Activated T-cell treated with anti-CD3 and anti-CD28 coated beads for 48 hours (primary cell): ENCODE data around the gene SLC25A19.

Experiments
- DNase-seq: peaks from one replicate; pipeline ENCODE4 v3.0.0-alpha.2; 2020; ENCODE audit warnings: low read depth

Gene SLC25A19

GRCh38 chr17:75289115-75289831, at the start of gene SLC25A19:
Gene SLC25A19 (minus strand): TSS chr17:75289433. CDS start chr17:75286764, 2,669 bp downstream.
- peak; percentile 95 for DNase-seq

GRCh38 chr17:75338335-75338734, 49.1 kb upstream of the SLC25A19 start:
- DNase-seq, result no peak

DNA sequence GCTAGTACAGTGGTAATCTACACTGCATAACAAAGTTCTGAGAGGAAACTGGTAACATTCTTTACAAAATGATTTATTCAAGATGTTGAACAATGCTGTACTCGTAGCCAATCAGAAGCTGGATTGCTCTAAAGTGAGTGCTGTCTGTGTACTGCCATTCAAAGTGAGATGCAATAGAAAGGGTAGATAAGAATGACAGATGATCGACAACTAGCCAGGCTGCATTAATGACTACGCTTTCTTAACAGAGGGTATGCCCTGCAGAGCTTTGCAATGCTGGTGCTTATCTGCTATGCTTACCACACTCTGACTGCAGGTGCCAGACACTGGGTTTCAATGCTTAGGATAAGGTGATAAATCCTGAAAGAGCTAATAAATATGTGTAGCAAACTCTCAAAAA, 46.1 kb upstream of the SLC25A19 start:
- no peak for DNase-seq

DNA sequence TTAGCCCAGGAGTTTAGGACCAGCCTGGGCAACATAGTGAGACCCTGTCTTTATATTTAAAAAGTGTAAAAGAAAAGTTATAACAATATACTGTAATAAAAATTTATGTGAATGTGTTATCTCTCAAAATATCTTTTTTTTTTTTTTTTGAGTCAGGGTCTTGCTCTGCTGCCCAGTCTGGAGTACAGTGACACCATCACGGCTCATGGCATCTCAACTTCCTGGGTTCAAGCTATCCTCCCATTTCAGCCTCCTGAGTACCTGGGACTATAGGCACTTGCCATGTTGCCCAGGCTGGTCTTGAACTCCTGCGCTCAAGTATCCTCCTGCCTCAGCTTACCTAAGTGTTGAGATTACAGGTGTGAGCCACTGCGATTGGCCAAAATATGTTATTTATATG, 45.5 kb upstream of the SLC25A19 start:
- no peak for DNase-seq

- DNase-seq, result no peak
Observed at GRCh38 chr17:75331671-75332070, 42.4 kb upstream of the SLC25A19 start.

DNA sequence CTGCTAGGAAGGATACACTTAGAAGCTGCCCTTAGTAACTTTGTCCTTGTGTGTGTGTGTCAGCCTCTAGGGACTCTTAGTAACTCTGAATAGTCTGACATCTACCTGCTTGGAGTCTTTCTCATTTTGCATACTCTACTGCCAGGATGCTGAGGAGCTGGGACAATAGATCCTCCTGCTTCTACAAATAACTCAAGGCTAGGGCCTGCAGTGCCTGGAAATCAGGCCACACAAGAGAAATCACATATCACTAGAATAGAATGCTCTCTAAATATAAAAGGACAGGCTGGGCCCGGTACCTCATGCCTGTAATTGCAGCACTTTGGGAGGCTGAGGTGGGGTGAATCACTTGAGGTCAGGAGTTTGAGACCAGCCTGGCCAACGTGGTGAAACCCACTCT, 38.5 kb upstream of the SLC25A19 start:
- DNase-seq, result no peak

DNA sequence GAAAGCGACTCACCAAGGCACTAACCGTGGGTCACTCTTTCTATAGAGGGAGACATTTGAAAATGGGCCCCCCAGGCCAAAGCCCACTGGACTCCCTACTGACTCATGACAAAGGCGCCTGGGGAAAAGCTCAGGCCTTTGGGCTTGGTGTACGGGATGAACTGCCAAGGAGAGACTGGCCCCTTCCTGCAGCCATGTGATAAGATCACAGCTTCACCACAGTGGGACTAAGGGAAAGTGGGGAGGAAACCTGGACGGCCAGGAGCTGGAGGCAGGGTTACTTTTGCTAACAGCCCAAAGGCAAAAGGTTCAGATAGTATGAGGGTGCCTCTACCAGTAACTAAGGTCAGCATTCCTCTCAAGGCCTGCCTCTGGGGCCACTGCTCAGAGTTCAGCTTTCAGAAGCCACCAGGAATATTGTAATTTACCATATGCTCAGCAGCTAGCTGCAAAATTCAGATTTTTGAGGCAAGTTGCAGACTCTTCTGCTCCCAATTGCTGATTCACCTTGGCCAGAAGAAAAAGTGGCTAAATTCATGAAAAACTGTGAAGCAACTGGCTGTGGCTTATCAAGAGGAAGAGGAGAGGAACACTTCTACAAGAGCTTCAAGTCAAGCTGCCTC, 37.1 kb upstream of the SLC25A19 start:
- DNase-seq, result no peak

DNA sequence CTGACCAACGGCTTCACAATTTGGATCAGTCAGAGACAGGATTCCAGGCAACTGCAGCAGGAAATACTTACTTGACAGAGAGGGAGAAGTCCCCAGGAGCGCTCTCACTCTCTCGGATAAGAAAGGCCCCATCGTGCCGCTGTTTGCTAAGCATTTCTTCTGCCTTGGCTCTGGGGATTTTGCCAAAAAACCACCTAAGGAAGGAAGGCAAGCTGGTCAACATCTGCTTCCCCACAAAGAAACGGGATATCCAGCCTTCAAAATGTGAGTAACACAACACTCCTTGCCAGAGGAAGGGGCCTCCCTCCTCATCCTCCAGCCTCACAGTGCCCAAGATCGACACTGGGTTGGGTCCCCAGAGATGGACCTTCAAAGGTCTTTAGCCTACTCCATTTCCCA, 36.6 kb upstream of the SLC25A19 start:
- no peak for DNase-seq

- DNase-seq, result no peak
Observed at GRCh38 chr17:75325348-75325747, 36.1 kb upstream of the SLC25A19 start.

- no peak for DNase-seq
Observed at GRCh38 chr17:75321506-75321905, 32.3 kb upstream of the SLC25A19 start.

- DNase-seq, result no peak
Observed at GRCh38 chr17:75319904-75320691, 30.9 kb upstream of the SLC25A19 start.

DNA sequence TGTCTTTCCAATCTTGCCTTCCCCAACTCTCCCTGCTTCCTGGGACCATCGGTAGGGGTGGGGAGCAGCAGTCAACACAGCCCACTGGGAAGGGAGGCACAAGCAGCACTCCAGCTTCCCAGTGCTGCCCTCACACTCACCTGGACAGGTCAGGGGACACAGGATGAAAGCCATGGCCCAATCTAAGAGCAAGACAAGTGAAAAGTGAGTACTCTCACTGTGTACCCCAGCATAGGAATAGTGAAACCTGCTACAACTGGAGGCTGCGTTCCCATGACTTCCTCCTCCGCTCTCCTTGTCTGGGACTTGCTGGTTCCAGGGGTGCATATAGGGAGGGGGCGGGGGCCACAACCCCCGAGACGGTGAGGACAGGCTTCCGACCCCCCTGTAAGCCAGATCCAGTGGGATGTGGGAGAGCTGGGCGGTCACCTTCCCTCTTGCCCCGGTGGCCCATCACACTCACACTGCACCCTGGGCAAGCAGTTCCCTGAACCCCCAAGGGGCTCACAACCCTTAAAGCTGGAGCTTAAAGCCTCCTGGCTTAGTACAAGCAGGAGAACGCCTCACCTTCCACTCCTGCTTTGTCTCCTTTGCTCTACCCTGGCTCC, 29.5 kb upstream of the SLC25A19 start:
- no peak for DNase-seq

DNA sequence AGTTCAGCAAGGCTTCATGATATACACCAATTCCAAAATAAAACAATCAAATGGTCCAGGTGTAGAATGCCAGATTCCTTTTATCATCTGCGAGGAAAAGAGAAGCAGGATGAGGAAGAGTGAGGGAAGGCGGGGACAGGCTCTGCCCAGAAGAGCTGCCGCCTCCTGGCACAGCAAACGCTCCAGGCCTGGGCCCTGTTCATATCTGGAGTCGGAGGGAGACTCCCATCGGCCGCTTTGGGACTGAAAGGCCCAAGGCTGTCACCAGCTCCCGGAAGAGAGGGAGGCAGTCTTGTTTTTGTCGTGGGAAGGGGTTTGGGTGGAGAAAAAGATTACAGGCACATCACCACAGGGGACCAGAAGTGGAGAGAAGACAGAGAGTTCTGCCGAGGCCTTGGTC, 29.0 kb upstream of the SLC25A19 start:
- DNase-seq, result no peak

DNA sequence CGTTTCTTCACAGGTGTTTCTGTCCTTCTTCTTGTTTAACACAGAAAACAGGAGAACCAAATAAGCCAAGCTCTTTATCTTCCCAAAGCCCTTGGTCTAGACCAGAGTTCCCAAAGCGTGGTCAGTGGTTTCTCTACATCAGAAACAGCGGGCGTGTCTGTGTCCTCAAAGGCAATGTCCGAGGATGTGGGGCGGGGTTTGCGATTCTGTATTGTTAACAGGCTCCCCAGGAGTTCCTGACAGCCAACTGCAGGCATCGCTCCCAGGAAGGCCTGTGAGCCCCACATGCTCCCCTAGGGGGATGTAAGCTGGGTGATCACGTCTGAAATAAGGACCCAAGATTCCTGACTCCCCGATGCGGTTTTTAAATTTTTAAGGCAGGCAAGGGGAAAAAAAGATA, 28.4 kb upstream of the SLC25A19 start:
- no peak for DNase-seq

DNA sequence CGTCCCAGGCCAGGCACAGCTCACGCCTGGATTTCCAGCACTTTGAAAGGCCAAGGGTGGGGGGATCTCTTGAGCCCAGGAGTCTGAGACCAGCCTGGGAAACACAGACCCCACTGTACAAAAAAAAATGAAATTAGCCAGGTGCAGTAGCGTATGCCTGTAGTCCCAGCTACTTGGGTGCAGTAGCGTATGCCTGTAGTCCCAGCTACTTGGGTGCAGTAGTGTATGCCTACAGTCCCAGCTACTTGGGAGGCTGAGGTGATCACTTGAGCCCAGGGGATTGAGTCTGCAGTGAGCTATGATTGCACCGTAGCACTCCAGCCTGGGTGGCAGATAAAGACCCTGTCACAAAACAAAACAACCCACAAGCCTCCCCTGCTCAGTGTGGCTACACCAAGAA, 27.0 kb upstream of the SLC25A19 start:
- no peak for DNase-seq

DNA sequence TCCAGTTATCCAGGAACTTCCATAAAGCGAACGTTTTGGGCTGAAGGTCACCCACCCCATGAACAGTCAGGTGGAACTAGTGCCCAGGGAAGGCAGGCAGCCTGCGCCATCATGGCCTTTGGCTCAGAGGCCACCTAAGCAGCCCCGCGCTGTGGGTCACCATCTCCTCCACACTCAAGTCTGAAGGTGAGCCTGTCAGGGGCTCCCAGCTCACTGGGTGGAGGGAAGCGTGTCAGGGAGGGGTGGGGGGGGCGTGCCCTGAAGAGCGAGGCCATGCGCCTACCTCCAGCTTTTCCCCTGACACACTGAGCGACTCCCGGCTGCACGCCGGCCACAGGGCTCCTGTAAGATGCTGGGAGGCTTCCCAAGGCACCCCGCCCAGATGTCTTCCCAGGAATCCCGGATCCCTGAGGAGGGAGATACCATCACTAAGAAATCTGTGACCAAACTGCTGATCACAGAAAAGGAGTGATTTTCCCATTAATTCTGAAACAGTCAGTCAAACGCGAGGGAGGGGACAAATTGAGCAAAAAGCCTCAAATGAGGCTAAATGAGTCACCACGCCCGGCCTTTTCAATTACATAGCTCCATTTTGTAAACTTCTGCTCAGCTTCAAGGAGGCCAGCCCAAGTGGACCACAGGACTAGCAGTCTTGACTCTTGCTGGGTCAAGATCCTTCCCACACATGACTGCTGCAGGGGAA, 26.5 kb upstream of the SLC25A19 start:
- no peak for DNase-seq

DNA sequence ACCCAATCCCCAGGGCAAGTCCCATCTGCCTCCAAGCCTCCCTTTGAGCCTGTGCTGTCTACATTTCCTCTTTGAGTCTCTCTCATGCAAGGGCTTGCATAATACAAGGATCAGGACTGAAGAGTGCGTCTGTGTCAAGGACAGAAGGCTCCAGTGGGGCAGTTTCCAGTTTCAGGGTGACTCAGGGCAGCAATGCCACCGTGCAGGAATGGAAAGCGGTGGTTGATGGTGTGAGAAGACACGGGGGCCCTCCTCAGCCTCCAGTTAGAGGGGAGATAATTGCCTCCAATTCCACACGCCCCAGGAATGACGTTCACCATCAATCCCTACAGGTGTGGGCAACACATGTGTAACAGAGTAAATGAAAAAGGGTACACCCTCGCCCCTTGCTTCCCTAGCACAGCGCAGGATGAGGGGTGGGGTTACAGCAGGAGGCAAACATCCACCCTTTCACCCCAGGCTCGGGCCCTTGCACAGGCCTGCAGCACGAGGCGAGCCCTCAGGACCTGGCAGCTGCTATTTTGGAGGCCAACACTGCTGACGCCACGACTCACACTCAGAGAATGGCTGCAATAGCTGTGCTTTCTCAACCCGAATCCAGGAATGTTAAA, 24.8 kb upstream of the SLC25A19 start:
- no peak for DNase-seq

- DNase-seq, result no peak
Observed at GRCh38 chr17:75308732-75309629, 19.7 kb upstream of the SLC25A19 start.

DNA sequence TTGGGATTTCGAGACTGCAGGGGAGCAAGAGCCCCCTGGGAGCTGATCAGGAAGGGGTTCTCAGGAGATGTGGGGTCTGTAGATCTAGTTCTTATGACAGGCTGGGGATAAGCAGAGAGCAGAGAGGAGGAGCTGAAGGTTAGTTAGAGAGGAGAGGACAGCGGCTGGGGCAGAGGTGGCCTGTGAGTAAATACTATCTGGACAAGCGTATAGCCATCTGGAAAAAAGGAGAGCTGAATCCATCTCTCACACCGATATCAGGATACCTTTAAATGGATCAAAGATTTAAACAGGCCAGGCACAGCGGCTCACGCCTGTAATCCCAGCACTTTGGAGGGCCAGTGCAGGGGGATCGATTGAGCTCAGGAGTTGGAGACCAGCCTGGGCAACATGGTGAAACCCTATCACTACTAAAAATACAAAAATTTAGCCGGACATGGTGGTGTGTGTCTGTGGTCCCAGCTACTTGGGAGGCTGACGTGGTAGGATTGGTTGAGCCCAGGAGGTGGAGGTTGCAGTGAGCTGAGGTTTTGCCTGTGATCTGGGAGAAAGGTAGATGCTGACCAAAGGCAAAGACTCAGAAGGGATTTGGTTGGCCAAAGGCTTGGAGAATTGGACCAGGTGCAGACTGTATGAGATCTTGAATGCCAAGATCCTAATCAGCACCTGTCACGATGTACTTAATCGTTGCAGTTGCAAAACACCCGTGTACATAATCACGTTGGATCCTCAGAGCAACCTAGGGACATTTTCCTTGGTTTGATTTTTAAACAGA, 18.9 kb upstream of the SLC25A19 start:
- no peak for DNase-seq
